ENCODE measurements around the gene PCDHB5. TPM values are rescaled to one million over a fixed set of nuclear protein-coding genes. Genes with fewer than 3 reads are reported as not detected.
"Not testable (repeated sequence)": the region's sequence is repeated elsewhere in the genome, so short reads cannot be mapped to it uniquely, and the experiment has no call there.

The PCDHB5 gene
- 0.43 and 1.3 TPM in 2 replicates for total RNA-seq (2014; rRNA removed; shearing (Covaris generic))
- polyA plus RNA-seq (2016; fragmentation: Nextera tagmentation; extraction: Ambion mirVana), result 0.05 TPM in 1 of 2 replicates, not detected in the other

DNA sequence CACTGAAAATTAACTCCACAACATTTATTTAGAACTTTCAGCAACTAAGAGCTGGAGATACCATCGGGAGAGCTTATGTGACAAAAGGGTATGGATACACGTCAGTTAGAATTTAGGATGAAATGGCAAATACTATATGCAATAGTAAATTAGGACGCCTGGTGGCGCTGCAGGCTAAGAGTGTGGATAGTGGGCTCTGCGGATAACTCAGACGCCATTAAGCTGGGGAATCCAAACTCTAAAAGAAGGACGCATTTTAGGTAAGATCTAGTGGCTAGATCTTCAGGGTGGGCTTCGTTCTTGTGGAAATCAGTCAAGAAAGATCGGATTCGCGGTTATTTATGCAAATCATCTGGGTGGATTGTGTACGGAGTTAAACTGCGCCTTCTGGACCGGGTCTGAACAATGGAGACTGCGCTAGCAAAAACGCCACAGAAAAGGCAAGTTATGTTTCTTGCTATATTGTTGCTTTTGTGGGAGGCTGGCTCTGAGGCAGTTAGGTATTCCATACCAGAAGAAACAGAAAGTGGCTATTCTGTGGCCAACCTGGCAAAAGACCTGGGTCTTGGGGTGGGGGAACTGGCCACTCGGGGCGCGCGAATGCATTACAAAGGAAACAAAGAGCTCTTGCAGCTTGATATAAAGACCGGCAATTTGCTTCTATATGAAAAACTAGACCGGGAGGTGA lies at the start of gene PCDHB5:
TSS of gene PCDHB5 (plus strand) at position 177 of the 688 bp plus-strand sequence. CDS start at position 406, 229 bp downstream.
- in situ Hi-C loops (cut with MboI), result no loop called here
- Histone ChIP-seq H3F3A (ENCODE audit: insufficient read depth) (no peaks in the 10 kb centered on the region), H3K36me3 (ENCODE audit: low read depth) (no peaks in the 10 kb centered on the region), H3K9me2 (ENCODE audit: insufficient read depth) (no peaks in the 10 kb centered on the region), H4K20me1 (ENCODE audit: insufficient read depth) (no peaks in the 10 kb centered on the region), H3K4me2 (ENCODE audit: unreplicated experiment) (no peak within 1 kb of the TSS), H3K4me3 (peak within 1 kb of the TSS; percentile 15), H3K79me2 (ENCODE audit: insufficient read depth) (no peaks in the 10 kb centered on the region), H3K27ac (no peak within 1 kb of the TSS), H3K4me1 (ENCODE audit: insufficient read depth) (no peaks in the 10 kb centered on the region), H2AFZ (no peak within 1 kb of the TSS; the same call in 1 of the 2 replicates), H3K27me3 (replicated peaks; ENCODE audit: insufficient read depth) (no peaks in the 10 kb centered on the region), H3K9me3 (ENCODE audit: low read depth) (no peaks in the 10 kb centered on the region), H3K9ac (no peak within 1 kb of the TSS)
- DNase-seq, result peak; percentile 15
- no peak for TF ChIP-seq EZH2phosphoT487 (IDR thresholded peaks at IDR 0.05; ENCODE audit: insufficient read depth, low read depth)
- no peak for TF ChIP-seq EZH2 (IDR thresholded peaks at IDR 0.05; ENCODE audit: insufficient read depth, poor library complexity, severe bottlenecking)
- 22 to 23% methylated on average over 22 of the region's 22 CpGs for WGBS, 2 experiments (ENCODE audit: low coverage in 1 of 2, low lambda C conversion rate in 2 of 2, missing lambda C conversion rate in 2 of 2)

DNA sequence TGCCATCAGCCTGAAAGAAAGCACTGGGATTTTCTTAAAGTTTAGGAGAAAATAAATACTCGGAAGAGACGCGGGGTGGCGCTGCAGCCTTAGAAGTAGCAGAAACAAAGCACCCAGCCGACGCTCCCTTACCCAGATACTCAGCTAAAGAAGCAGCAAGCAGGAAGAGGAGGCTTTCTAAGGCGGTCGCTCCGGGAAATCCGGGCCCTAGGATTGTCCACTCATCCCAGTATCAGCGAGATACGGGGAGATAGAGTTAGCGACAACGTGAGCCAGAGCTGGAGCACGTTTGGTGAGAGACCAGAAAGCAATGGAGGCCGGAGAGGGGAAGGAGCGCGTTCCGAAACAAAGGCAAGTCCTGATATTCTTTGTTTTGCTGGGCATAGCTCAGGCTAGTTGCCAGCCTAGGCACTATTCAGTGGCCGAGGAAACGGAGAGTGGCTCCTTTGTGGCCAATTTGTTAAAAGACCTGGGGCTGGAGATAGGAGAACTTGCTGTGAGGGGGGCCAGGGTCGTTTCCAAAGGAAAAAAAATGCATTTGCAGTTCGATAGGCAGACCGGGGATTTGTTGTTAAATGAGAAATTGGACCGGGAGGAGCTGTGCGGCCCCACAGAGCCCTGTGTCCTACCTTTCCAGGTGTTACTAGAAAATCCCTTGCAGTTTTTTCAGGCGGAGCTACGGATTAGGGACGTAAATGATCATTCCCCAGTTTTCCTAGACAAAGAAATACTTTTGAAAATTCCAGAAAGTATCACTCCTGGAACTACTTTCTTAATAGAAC lies 40.3 kb upstream of the PCDHB5 start, which contains the start of gene PCDHB2:
TSS of gene PCDHB2 (plus strand) at position 135 of the 782 bp plus-strand sequence. CDS start at position 311, 176 bp downstream.
- peak within 1 kb of the TSS; percentile 72 for H3K4me3 ChIP-seq
- no peaks in the 10 kb centered on the region for H3K4me1 ChIP-seq (ENCODE audit: insufficient read depth)
- peak within 1 kb of the TSS; percentile 74 for H3K9ac ChIP-seq
- peak within 1 kb of the TSS; percentile 61 for H3K4me2 ChIP-seq (ENCODE audit: unreplicated experiment)
- peak within 1 kb of the TSS; percentile 79 for H2AFZ ChIP-seq
- no peaks in the 10 kb centered on the region for H3K36me3 ChIP-seq (ENCODE audit: low read depth)
- no peaks in the 10 kb centered on the region for H4K20me1 ChIP-seq (ENCODE audit: insufficient read depth)
- WGBS, 2 experiments (ENCODE audit: low coverage in 1 of 2, low lambda C conversion rate in 2 of 2, missing lambda C conversion rate in 2 of 2), result 9 to 12% methylated on average over 29 of the region's 29 CpGs
- no peaks in the 10 kb centered on the region for H3K9me2 ChIP-seq (ENCODE audit: insufficient read depth)
- peak; percentile 80 for DNase-seq
- H3K27ac ChIP-seq, result peak within 1 kb of the TSS; percentile 34; the same call in 1 of the 2 replicates
- no peaks in the 10 kb centered on the region for H3F3A ChIP-seq (ENCODE audit: insufficient read depth)
- H3K79me2 ChIP-seq (ENCODE audit: insufficient read depth), result no peaks in the 10 kb centered on the region
- no peaks in the 10 kb centered on the region for H3K9me3 ChIP-seq (ENCODE audit: low read depth)
- in situ Hi-C loops (cut with MboI), result no loop called here
- TF ChIP-seq EZH2 (IDR thresholded peaks at IDR 0.05; ENCODE audit: insufficient read depth, poor library complexity, severe bottlenecking) (no peak), EZH2phosphoT487 (IDR thresholded peaks at IDR 0.05; ENCODE audit: insufficient read depth, low read depth) (no peak)
- peaks cover 11% of the 10 kb centered on the region; the same call in 1 of the 2 replicates for H3K27me3 ChIP-seq (replicated peaks; ENCODE audit: insufficient read depth)

GRCh38 chr5:141095263-141095641 lies 39.8 kb upstream of the PCDHB5 start:
- Histone ChIP-seq H3K36me3 (ENCODE audit: low read depth) (no peaks in the 10 kb centered on the region), H3K4me1 (ENCODE audit: insufficient read depth) (no peaks in the 10 kb centered on the region), H3K27ac (no peak overlapping the region), H3K4me3 (peak overlapping the region; percentile 72), H3K9me2 (ENCODE audit: insufficient read depth) (no peaks in the 10 kb centered on the region), H2AFZ (peak overlapping the region; percentile 79), H4K20me1 (ENCODE audit: insufficient read depth) (no peaks in the 10 kb centered on the region), H3K79me2 (ENCODE audit: insufficient read depth) (no peaks in the 10 kb centered on the region), H3F3A (ENCODE audit: insufficient read depth) (no peaks in the 10 kb centered on the region), H3K9ac (peak overlapping the region; percentile 74), H3K4me2 (ENCODE audit: unreplicated experiment) (peak overlapping the region; percentile 61), H3K27me3 (replicated peaks; ENCODE audit: insufficient read depth) (peaks cover 11% of the 10 kb centered on the region; the same call in 1 of the 2 replicates), H3K9me3 (ENCODE audit: low read depth) (no peaks in the 10 kb centered on the region)
- WGBS, 2 experiments (ENCODE audit: low coverage in 1 of 2, low lambda C conversion rate in 2 of 2, missing lambda C conversion rate in 2 of 2), result 28 to 30% methylated on average over 12 of the region's 12 CpGs
- DNase-seq, result peak; percentile 7
- TF ChIP-seq EZH2phosphoT487 (IDR thresholded peaks at IDR 0.05; ENCODE audit: insufficient read depth, low read depth) (no peak), EZH2 (IDR thresholded peaks at IDR 0.05; ENCODE audit: insufficient read depth, poor library complexity, severe bottlenecking) (no peak)
- in situ Hi-C loops (cut with MboI), result no loop called here

DNA sequence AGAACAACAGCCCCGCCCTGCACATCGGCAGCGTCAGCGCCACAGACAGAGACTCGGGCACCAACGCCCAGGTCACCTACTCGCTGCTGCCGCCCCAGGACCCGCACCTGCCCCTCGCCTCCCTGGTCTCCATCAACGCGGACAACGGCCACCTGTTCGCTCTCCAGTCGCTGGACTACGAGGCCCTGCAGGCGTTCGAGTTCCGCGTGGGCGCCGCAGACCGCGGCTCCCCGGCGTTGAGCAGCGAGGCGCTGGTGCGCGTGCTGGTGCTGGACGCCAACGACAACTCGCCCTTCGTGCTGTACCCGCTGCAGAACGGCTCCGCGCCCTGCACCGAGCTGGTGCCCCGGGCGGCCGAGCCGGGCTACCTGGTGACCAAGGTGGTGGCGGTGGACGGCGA lies 38.8 kb upstream of the PCDHB5 start:
- H3K9ac ChIP-seq; H3K27ac ChIP-seq; H3K4me3 ChIP-seq; H3K9me3 ChIP-seq (ENCODE audit: low read depth); DNase-seq; H3K79me2 ChIP-seq (ENCODE audit: insufficient read depth); H3F3A ChIP-seq (ENCODE audit: insufficient read depth); H3K9me2 ChIP-seq (ENCODE audit: insufficient read depth); H3K4me1 ChIP-seq (ENCODE audit: insufficient read depth); H4K20me1 ChIP-seq (ENCODE audit: insufficient read depth); in situ Hi-C loops (cut with MboI); H2AFZ ChIP-seq; H3K4me2 ChIP-seq (ENCODE audit: unreplicated experiment); H3K36me3 ChIP-seq (ENCODE audit: low read depth): not testable (repeated sequence)
- H3K27me3 ChIP-seq (replicated peaks; ENCODE audit: insufficient read depth), result peaks cover 11% of the 10 kb centered on the region; the same call in 1 of the 2 replicates
- WGBS, 2 experiments (ENCODE audit: low coverage in 1 of 2, low lambda C conversion rate in 2 of 2, missing lambda C conversion rate in 2 of 2), result 33 to 59% methylated on average over 3 to 20 of the region's 46 CpGs

GRCh38 chr5:141096586-141096985 lies 38.4 kb upstream of the PCDHB5 start:
- in situ Hi-C loops (cut with MboI); H3F3A ChIP-seq (ENCODE audit: insufficient read depth); H3K4me3 ChIP-seq; H4K20me1 ChIP-seq (ENCODE audit: insufficient read depth); H2AFZ ChIP-seq; H3K27ac ChIP-seq; H3K4me2 ChIP-seq (ENCODE audit: unreplicated experiment); H3K4me1 ChIP-seq (ENCODE audit: insufficient read depth); DNase-seq; H3K27me3 ChIP-seq (replicated peaks; ENCODE audit: insufficient read depth); H3K9me3 ChIP-seq (ENCODE audit: low read depth); H3K79me2 ChIP-seq (ENCODE audit: insufficient read depth); H3K36me3 ChIP-seq (ENCODE audit: low read depth); H3K9me2 ChIP-seq (ENCODE audit: insufficient read depth); H3K9ac ChIP-seq: not testable (repeated sequence)
- WGBS, 2 experiments (ENCODE audit: low coverage in 1 of 2, low lambda C conversion rate in 2 of 2, missing lambda C conversion rate in 2 of 2), result 48 to 53% methylated on average over 20 to 24 of the region's 38 CpGs

All from GM23248 (cell line).